Thymus (tissue), 11 donors: Measurements from ENCODE around the gene TMPO. TPM values are rescaled to one million over a fixed set of nuclear protein-coding genes. Genes with fewer than 3 reads are reported as not detected.
"Not testable (repeated sequence)": the region's sequence is repeated elsewhere in the genome, so short reads cannot be mapped to it uniquely, and the experiment has no call there.

Experiments used
- DNase-seq, 9 donors: peaks; one replicate each; pipeline ENCODE4 v3.0.0-alpha.2; 2013; ENCODE audit warnings: low spot score in 9 of 9, low read depth in 6 of 9, missing footprints in 1 of 9
- H3K27ac ChIP-seq, 2 donors: one replicate each; pipeline ENCODE4 v1.5.1; 2013; ENCODE audit warnings: control low read depth in 1 of 2, low read depth in 1 of 2, low read length in 1 of 2, mild to moderate bottlenecking in 1 of 2, moderate library complexity in 1 of 2
- H3K27me3 ChIP-seq, 2 donors: one replicate each; pipeline ENCODE4 v1.5.1; 2013; ENCODE audit warnings: low read length in 1 of 2; ENCODE audit not compliant: control insufficient read depth in 2 of 2, insufficient read depth in 1 of 2
- H3K36me3 ChIP-seq, 2 donors: one replicate each; pipeline ENCODE4 v1.5.1; 2013; ENCODE audit warnings: low read length in 1 of 2, mild to moderate bottlenecking in 1 of 2, moderate library complexity in 1 of 2; ENCODE audit not compliant: control insufficient read depth in 2 of 2, insufficient read depth in 2 of 2
- H3K4me1 ChIP-seq, 2 donors: one replicate each; pipeline ENCODE4 v1.5.1; 2013; ENCODE audit warnings: low read length in 2 of 2; ENCODE audit not compliant: control insufficient read depth in 2 of 2, insufficient read depth in 2 of 2
- H3K4me3 ChIP-seq, 2 donors: one replicate each; pipeline ENCODE4 v1.5.1; 2013; ENCODE audit warnings: low read length in 2 of 2, control low read depth in 1 of 2, mild to moderate bottlenecking in 1 of 2
- H3K9me3 ChIP-seq, 2 donors: one replicate each; pipeline ENCODE4 v1.5.1; 2013; ENCODE audit warnings: low read length in 1 of 2, mild to moderate bottlenecking in 1 of 2; ENCODE audit not compliant: control insufficient read depth in 2 of 2, insufficient read depth in 1 of 2
- WGBS: extraction: QIAGEN DNeasy Blood & Tissue Kit; methylation state at CpG from one replicate; pipeline ENCODE4 v1.1.7; 2013; 5-methylcytosine and 5-hydroxymethylcytosine counted together
- polyA plus RNA-seq: library from polyadenylated mRNA; stranded (reverse); fragments of 200-250 nt; gene quantifications from one replicate; pipeline ENCODE4 v1.2.3, GENCODE V29; 2013
- total RNA-seq: library from RNA; stranded (reverse); fragments of 120-200 nt; gene quantifications from one replicate; pipeline ENCODE4 v1.2.4, GENCODE V29; 2013
- donor health status: healthy.

Gene TMPO
- total and polyA plus RNA-seq, 2 donors = 89.7 to 271 TPM

DNA sequence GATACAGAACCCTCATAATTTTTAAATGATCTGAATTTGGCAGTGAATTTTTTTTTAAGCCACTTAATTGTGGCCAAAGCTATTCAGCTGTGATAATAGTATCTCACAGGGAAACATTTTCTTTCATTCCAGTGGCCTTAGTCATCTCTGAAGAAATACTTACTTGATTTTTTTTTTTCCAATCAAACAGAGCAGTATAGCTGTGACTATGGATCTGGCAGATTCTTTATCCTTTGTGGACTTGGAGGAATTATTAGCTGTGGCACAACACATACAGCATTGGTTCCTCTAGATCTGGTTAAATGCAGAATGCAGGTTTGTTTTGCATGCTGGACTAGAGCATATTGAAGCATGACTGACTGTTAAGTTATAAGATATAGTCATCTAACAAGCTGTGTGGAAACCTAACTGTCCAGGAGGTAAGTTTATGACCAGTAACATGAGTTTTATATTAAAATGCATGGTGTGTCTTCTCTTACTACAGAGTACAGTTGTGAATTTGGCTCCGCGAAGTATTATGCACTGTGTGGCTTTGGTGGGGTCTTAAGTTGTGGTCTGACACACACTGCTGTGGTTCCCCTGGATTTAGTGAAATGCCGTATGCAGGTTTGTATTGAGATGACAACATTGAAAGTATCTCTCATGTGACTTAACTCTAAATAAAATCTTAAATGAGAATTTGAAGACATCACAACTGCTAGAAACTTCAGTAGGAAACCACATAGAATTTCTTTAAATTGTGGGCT lies 80.0 kb downstream of the TMPO start:
- peak in 5 of 9 donors; percentile 12 to 68 (median 40) for DNase-seq
- Histone ChIP-seq H3K36me3 (peaks cover 30 to 41% of the 10 kb centered on the region in 2 donors), H3K4me1 (peaks cover 3 to 10% of the 10 kb centered on the region in 2 donors), H3K27me3 (no peaks in the 10 kb centered on the region), H3K4me3 (peak overlapping the region; percentile 78 to 98), H3K27ac (no peak overlapping the region), H3K9me3 (no peaks in the 10 kb centered on the region)
- 8% methylated on average over 3 of the region's 3 CpGs for WGBS

- H3K27me3 ChIP-seq, H3K4me3 ChIP-seq, H3K9me3 ChIP-seq, DNase-seq, H3K27ac ChIP-seq: not testable (repeated sequence)
- Histone ChIP-seq H3K36me3 (peaks cover 36 to 56% of the 10 kb centered on the region in 2 donors), H3K4me1 (peaks cover 3 to 10% of the 10 kb centered on the region in 2 donors)
- WGBS = 96% methylated on average over 5 of the region's 5 CpGs
These were observed 81.9 kb downstream of the TMPO start for GRCh38 chr12:98597313-98597712.

Other genes starting within 250 kb of the TMPO start
- gene SLC25A3, start 78.1 kb downstream of the TMPO start, total RNA-seq = 373 TPM
- gene SLC25A3, start 78.1 kb downstream of the TMPO start, polyA plus RNA-seq = 374 TPM
- 17.4 TPM for gene IKBIP, start 129.2 kb downstream of the TMPO start, total RNA-seq
- gene IKBIP, start 129.2 kb downstream of the TMPO start, polyA plus RNA-seq = 28.7 TPM
- gene APAF1, start 129.7 kb downstream of the TMPO start, total RNA-seq = 10.5 TPM
- 14.2 TPM for gene APAF1, start 129.7 kb downstream of the TMPO start, polyA plus RNA-seq